GM18909 (cell line): ENCODE results near the gene ID2.

ENCODE experiments used
- ATAC-seq: cut with Tn5 transposase; IDR thresholded peaks from one replicate; pipeline ENCODE4 v1.9.1; 2021; ENCODE audit warnings: mild to moderate bottlenecking; ENCODE audit not compliant: unreplicated experiment, poor library complexity

The ID2 gene

DNA sequence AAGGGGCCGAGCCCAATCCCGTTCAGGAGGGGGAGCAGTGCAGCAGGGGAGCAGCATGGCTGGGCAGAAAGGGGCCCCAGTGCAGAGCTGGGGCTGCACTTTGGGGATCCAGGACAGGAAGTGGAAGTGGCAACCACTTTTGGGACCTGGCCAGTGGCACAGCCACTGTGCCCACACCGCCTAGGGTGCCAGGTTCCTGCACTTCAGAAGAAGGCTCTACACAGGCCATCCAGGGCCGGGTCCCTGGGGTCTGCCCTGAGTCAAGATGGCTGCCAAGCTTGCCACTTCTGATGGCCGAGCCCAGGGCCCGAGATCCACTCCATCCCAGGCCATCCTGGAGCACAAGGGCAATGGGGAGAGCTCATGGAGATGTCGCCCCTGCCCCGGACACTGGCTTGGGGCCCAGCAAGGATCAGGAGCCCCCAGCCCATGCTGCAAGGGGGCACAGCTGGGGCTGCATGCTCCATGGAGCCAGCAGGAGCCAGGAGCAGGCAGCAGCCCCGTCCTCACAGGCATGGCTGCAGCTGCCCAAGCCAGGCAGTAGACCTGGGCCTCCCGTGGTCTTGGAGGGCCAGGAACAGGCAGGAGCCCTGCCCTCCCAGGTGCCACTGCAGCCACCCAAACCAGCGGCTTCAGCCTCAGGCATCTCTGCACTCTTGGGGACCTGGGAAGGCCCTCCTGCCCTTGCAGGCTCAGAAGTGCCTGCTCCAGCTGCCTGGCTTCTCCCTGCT is 35.0 kb upstream of the ID2 start:
- no peak for ATAC-seq

DNA sequence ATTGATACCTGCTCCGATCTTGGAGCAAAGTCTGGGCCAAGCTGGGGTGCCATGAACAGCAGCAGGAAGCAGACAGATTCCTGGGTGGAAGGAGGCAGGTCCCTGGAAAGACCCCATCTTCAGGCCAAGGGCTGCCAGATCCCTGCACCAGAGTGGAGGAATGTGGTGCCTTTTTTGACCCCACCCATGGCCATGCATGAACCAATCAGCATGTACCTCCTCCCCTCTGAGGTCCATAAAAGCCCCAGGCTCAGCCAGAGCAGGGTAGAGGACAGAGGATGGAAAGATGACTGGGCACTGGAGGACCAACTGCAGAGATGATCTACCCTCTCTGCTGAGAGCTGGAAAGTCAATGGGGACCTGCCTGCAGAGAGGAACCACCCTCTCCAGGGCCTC is 34.4 kb upstream of the ID2 start:
- no peak for ATAC-seq

DNA sequence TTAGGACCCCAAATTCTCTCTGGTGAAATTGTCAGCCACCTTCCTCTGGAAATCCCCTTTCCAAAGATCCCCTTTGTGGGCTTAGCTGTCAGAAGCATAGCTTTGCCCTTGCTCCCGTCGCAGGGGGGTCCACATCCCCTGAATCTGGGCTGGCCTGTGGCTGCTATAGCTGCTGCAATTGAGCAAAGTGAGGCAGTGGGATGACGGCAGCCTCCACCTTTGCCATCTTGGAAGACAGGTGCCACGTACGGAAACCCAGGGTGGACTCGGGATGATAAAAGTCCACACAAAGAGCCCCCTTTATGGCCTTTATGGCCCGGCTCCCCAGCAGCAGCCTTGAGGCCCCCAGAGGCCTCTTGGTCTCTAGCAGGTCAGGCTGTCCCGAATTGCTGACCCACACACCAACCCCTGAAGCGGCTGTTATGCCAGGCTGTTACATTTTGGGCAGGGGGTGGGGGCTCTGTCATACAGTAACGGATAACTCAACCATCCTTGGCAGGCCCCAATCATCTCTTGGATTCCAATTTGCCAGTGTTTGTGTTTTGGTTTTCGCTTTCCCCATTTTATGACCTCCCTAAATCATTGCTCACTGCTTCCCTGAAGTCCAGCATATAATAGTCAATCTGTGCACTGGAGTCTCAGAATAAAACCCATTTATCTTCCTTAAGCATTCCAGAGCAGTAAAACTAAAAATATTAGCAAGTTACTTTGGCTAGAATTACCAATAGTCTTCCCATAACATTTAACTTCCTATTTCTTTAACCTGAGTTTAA is 33.2 kb upstream of the ID2 start:
- no peak for ATAC-seq

DNA sequence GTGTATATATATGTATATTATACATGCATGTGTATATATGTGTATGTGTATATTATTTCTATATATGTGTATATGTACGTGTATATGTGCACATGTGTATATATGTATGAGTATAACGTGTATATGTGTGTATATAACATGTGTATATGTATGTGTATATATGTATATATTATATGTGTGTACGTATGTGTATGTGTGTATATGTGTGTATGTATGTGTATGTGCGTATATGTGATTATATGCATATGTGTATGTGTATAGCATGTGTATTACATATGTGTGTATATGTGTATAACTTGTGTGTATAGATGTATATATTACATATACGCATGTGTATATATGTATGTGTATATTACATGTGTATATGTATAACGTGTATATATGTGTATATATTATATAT is 32.1 kb upstream of the ID2 start:
- no peak for ATAC-seq

DNA sequence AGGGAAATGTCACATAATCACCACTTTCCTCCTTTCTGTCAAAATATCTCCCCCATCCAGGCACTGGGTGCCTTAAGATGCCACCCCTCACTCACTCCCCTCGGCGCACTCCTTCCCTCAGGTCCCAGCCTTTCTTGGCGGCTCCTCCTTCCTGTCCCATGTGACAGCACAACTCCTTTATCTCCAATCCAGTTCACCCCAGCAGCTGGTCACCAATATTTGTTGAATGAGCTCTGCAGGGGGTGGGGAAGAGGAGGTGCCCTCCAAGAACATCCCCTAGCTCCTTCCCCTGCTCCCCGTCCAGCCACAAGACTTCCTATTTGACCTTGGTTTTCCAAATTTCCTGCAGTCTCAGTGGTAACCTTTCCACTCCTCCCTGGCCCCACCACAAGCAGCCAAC is 31.6 kb upstream of the ID2 start:
- no peak for ATAC-seq

DNA sequence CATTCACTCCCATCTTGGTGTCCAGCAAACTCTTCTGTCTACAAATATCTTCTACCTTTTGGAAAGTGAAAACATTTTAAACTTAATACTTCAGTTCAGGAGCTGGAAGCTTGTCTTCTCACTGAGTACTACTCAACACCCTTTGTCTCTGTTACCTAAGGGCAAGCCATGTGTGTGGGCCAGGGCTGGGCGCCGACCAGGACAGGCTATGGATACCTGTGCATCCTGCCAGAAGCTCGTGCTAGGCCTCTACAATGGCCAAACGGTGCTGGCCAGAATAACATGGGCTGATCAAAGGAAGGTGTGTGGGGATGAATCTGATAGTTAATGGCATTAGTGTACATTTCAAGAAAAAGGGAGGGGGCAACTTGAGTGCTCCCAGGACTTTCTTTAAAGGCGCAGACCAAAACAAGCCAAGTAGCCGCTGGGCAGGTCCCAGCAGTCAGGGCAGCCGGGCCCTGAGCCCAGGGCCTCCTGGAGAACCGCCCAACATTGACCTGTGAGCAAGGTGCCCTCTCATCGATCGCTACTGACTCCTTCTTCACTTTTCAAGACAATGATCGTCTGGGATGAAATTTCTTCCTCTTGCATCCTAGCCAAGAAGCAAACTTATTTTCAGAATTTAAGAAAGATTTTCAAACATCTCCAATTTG is 29.0 kb upstream of the ID2 start:
- ATAC-seq: no peak

DNA sequence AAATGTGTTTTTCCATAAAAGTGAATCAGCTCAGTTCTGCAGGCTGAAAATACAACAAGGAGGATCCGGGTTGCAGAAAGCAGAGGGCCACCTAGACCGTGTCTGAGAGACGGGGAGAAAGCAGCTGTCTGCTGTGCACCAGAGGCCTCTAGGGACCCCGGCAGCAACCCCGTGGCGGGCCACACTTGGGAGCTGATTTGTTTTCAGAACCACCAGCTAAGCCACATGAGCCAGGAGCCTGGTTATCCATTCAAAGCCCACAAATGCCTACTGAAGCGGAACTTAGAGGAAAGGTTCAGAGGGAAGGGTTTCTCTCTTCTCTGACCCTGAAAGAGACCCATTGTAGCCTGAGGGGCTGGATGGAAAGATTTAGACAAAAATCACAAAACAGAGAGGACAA is 28.4 kb upstream of the ID2 start:
- no peak for ATAC-seq

DNA sequence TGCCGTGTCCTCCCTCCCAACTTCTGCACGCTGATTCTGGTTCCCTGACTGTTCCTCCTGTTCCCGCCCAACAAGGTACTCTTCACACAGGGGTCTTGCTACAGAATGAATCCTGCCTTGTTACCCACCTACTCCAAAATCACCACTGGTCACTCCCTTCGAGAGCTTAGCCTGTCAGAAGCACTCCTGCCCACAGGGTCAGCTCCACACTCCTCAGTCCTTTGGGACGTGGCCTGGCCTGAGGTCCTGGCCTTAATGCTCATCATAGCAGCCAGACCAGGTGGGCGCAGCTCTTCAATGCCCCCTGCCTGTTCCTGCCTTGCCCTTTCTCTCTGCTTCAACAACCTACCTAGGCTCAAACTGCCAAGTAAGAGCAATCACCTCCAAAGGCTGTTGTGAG is 27.8 kb upstream of the ID2 start:
- ATAC-seq: no peak

DNA sequence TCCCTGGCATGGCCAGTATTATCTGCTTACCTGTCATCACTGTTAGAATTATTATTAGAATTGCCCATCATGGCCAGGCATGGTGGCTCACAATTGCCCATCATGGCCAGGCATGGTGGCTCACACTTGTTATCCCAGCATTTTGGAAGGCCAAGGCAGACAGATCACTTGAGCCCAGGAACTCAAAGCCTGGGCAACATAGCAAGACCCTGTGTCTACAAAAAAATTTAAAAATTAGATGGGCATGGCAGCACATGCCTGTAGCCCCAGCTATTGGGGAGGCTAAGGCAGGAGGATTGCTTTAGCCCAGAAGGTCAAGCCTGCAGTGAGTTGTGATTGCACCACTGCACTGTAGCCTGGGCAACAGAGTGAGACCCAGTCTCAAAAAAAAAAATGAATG is 27.4 kb upstream of the ID2 start:
- ATAC-seq: no peak

DNA sequence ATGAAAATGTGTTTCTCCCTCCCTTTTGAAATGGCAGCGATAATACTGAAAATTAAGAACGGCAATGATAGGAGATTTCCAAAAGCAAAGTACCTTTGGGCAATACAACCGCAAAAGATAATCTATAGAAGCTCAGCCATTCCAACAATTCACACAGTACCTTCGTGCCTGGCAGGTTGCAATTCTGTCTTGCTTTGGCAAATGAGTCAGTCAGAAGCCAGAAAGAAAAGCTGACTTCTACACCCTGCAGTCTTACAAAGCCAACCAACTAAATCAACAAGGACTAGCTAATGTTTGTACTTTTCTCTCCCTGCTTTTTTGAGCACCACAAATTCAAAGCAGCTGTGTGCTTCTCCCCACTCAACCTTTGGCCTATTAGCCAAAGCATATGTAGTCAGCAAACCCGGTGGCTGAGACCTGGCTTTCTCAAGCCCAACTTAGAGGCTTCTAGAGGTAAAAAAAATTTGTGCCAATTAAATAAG is 25.7 kb upstream of the ID2 start:
- no peak for ATAC-seq

DNA sequence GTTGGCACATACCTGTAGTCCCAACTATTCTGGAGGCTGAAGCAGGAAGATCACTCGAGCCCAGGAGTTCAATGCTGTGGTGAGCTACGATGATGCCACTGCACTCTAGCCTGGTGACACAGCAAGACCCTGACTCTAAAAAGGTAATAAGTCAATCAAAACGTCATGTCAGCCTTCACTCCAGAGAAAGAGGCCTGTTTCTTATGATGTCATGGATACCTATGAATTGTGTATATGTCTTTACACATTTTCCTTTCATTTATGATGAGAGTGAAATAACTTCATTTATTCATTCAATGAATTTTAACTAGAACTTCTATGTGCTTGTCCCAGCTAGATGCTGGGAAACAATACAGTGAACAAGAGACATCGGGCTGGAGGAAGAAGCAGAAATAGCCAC is 25.0 kb upstream of the ID2 start:
- no peak for ATAC-seq

DNA sequence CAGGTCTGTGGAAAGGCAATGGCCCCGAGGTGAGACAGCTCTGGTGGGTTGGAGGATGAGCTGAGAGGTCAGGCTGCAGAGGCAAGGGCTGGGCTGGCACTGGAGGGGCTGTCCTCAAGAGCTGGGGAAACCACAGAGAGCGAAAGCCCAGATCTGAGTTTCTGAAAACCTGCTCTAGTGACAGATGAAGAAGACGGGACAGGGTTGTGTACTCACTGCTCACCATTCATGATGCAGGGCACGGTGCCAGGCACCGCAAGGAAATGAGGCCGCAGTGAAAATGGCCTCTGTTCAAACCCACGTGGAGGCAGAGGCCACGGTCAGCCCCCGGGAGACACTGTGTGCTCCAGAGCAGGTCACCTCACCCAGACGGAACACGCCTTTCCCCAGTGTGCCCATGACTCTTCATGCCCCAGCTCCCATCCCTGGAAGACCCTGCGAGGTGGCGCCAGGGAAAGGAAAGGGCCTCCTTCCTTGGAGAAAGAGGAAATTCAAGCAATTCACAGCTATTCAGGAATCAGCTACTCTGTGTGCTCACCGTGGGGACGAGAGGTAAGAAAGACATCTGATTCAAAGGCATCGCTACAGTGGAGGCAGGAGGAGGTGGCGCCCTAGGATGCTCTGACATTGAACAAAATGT is 24.3 kb upstream of the ID2 start:
- ATAC-seq: peak; percentile 68

DNA sequence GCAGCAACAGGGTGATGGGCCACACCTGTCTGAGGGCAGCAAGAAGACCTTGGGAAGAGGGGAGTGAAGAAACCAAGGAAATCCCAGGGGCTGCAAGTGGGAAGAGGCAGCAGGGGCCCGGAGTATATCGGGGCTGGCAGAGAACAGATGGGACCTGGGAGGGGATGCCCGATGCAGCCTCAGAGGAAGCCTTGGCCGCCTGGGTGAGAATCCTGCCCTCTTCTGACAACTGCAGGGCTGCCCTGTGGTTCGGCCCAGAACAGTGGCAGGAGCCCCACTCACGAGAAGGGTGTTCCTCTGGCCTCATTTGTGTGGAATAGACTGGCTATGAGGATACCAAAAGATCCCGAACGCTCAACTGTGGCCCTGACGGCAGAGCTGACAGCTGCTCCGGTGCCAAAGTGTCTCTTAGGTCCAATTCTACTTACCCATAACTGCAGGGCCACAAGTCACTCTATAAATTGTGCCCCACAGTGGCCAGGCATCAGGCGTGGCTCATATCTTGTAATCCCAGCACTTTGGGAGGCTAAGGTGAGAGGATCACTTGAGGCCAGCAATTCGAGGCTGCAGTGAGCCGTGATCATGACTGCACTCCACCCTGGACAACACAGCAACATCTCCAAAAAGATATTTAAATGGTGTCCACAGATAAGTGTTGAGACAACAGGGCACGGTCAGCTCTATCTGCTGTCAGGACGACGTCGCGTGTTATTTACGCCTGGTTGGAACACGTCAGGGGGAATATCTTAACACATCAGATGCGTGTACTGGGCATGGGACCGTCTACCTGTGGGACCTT is 23.6 kb upstream of the ID2 start:
- ATAC-seq: no peak

DNA sequence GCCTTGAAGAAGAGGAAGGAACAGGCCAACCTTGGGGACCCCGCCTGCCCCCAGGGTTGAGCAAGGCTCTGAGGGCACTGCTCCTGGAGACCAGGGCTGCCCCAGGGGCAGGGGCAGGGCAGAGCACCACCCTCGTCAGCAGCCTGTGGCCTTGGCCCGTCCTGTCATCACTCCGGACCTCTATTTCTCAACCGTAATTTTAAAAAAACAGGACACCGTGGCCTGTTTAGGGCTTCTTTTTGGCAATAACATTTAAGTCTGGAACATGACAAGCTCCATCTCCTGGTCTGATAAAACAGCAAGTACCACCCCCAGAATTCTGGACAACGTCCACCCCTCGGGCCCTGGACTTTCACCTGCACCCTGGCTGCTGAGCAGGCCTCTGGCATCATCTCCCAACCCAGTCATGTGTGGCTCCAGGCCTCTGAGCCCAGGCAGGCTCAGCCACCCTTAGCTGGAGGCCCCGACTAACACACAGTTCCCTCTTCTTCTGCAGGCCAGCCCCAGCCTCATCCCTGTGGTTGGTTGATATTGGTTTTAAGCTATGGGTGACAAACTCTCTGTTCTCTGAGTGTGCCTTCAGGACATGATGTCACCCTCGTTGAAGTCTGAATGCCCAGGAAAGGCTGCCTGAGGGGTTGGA is 22.6 kb upstream of the ID2 start:
- no peak for ATAC-seq

DNA sequence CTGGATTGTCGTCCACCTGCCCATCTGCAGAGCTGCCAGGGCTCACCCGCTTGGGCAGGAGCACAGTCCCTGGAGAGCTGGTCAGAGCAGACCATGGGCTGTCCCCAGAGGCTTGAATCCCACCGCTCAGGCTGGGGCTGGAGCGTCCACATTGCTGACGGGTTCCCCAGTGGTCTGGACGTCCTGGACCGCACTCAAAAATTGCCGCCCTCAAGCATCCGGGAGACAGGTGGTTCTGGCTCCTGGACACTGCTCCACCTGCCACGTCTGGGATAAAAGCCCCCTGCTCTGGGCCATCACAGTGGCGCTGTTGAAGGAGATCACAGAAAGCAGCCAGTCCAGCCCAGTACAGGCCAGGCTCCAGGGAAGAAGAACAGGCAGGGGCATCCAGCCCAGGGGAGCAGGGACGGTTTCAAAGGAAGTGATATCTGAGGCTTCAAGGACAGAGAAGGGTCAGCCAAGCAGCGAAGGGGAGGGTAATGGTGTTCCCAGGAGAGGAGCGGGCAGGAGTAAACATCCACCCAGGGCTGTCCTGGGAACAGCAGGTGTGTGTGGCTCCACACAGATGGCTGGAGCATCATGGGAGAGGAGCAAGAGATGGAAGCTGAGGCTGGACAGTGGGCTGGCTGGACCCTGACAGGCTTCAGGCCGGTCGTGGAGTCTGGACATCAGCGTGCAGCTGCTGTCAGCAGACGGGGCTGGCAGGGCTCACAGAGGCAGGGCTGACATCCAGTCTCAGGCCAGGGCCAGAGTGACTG is 21.9 kb upstream of the ID2 start:
- no peak for ATAC-seq

DNA sequence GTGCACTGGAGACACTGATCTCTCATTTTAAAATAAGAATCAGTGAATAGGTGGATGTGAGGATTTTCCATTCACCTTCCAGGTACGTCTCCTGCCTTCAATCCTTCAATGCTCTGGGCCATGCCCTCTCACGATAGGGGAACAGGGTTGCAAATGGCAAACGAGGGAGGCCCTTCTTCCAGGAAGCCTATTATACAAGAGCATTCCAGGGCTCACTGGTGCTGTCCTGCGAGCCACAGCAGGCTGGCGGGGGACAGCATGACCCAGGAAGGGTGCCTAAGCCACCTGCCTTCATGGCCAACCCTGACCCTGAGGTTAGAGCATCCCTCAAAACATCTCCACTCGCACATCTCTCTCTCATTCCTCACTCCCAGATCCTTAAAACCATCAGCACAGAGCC is 20.6 kb upstream of the ID2 start:
- no peak for ATAC-seq

DNA sequence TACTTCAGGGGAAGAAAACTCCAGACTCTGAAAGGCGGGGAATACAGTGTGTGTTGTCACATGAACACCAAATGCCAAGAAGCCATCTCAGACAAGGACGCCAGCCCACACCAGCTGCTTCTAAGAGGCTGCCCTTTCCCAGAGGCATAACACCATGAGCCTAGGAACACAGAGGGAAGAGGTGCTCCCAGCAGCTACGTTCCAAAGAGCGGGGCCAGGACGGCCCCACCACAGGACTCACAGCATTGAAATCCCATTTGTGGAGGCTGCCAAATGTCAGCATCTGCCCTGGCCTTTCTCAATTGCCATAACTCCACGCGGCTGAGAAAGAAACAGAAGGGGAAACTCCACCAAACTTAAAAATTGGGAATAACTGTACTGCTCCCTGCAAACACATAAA is 20.1 kb upstream of the ID2 start:
- ATAC-seq: no peak

DNA sequence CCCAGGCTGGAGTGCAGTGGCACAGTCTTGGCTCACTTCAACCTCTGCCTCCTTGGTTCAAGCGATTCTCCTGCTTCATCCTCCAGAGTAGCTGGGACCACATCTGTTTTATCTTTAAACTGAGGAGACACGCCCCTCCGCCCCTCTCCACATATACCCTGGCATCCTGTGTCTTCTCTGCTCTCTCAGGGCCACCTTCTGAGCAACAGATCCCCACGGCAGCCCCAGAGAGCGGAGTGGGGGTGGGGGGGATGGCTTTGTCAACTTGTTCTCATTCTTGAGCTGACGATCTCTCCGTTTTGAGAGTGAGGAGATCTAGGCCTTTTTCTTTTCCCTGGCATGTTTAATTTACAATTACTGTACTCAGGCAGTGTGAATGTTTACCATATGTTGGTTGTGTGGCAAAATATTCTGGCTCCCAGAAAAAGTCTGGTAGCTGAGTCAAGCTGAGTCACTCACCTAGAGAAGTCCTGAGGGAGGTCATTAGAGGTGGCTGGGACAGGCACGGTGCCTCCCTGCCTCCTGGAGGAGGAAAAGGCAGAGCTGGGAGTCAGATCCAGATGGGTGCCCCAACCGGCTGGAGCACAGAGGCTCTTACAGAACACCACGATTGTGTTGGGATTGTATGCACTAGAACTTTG is 19.5 kb upstream of the ID2 start:
- no peak for ATAC-seq

DNA sequence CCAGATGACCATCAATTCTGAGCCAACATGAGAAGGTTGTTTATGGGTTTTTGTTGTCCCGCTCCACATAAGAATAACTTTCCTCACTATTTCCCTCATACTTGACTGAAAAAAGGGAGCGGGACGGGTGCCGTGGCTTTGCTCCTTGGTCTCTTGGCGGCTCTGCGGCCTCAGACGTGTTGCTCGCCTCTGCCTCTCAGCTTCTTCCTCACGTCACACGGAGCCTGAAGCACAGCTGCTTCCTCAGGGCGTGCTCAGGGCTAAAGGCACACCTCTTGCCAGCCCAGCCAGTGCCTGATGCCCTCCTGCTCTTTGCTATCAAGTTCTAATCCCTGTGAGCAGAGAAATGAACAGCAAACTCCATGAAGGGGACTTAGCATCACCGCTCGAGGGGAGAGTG is 17.9 kb upstream of the ID2 start:
- no peak for ATAC-seq
